ENCODE results near the gene MPPE1.
A peak's percentile ranks its signal among the peaks of the same experiment; 100 is the strongest.
"Not testable (repeated sequence)": the region's sequence is repeated elsewhere in the genome, so short reads cannot be mapped to it uniquely, and the experiment has no call there.

Gene MPPE1

GRCh38 chr18:11925800-11926481, 17.8 kb upstream of the MPPE1 start:
- peak; percentile 88 for DNase-seq

GRCh38 chr18:11923450-11923849, 15.3 kb upstream of the MPPE1 start:
- no peak for DNase-seq

GRCh38 chr18:11919522-11919921, 11.4 kb upstream of the MPPE1 start:
- not testable (repeated sequence) for DNase-seq

GRCh38 chr18:11916880-11917279, 8.8 kb upstream of the MPPE1 start:
- DNase-seq, result peak; percentile 59

GRCh38 chr18:11909591-11910026, 1.5 kb upstream of the MPPE1 start:
- DNase-seq, result peak; percentile 20

DNA sequence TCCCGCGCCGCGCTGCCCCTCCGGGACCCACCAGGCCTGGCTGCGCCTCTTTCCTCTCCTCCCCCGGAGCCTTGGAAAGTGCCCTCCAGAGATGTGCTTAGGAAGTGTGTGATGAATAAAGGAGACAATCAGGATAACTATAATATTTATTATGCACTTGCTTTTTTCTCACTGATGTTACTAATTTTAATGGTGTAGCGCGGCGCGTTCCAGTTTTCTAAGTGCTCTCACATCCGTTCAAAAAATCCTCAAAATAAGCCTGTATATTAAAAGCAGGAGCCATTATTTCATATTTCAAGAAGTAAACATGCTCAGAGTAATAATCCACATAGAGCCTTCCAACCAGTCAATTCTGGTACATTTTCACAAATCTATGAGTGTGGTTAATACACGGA, 941 bp upstream of the MPPE1 start:
- no peak for DNase-seq

DNA sequence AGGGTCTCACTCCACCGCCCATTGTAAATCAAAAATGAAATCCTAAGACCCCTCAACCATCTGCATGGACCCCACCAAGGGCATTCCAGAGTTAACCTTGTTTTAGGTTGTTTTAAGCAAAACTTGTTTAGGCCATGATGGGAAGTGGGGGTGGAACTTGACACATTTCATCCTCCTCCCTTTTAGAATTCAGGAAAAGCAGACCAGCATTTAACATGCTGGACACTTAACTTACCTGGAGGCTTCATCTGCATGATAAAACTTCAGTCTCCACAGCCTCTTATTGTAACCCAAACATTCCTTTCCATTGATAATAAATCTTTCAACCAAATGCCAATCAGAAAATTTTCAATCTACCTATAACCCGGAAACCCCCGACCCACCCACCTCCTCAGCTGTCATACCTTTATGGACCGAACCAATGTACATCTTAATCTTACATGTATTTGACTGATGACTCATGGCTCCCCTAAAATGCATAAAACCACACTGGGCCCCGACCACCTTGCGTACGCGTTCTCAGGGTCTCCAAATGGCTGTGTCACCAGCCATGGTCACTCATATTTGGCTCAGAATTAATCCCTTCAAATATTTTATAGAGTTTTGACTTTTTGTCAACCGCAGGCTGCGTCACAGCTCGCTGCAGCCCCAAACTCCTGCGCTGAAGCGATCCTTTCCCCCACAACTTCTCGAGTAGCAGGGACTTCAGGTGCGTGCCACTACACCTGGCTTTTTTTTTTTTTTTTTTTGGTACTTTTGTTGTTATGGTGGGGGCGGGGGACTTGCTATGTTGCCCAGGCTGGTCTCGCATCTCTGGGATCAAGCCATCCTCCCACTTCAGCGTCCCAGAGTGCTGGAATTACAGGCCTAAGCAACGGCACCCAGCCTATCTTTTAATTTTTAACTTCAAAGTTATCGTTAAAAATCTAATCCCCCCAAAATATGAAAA, 917 bp downstream of the MPPE1 start:
- no peak for DNase-seq

- no peak for DNase-seq
Measured at GRCh38 chr18:11906176-11906575, 1.9 kb downstream of the MPPE1 start.

- DNase-seq, result no peak
Measured at GRCh38 chr18:11905613-11906012, 2.5 kb downstream of the MPPE1 start.

DNA sequence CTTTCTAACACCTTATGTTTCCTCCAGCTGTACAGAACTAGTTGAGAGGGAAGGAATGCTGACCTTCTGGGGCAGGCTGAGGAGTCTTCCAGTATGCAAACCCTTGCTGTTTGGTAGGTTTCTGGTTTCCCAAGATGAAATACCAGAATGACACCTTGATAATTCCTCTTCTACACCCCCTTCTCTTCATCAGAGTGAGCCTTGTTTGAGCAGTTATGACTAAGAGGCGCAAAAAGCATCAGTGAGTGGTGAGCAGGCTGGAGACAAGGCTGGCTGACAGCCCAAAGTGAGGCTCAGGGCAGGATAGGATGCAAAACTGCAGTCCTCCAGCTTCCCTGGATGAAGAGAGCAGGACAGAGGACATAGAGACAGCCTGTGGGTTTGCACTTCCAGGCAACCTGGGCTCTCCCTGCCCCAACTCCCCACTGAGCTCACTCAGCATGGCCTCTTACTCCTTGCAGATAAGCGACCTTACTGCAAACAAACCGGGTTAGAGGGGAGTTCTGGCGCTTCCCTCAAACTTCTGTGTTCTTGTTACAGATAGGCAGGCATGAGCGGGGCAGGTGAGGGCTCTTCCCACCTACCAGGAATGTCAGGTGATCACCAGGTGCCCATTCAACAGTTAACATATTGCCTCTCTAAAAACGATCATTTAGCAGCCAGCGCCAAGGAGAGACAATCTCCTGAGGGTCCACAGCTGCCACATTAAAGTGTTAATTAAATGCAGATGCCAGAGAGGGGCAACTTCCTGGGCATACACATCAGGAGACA, 5.4 kb downstream of the MPPE1 start:
- no peak for DNase-seq

DNA sequence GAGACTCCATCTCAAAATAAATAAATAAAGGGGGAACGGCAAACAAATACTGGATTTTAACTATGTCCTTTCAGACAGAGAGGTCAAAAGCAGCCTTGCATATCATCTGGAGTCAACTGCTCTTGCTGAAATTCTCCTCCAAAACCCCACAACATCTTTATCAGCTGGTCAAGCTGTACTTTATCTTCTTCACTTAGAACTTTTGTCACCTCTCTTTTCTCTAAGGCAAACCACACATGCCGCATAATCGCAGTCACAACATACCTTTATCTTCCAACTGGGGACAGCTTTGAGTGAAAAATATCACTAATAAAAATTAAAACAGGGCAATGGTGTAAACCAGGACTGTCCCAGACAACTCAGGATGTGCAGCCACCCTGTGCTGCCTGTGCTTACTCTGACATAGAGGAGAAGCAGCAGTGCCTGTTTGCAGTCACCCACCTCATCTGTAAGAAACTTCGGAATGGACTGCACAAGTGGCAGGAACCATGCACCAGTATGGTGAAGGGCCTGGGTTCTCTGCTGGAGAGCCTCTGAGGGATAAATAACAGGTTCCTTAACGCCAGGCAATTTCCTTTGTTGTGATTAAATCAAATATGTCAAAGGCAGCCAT, 6.2 kb downstream of the MPPE1 start:
- DNase-seq, result peak; percentile 16

DNA sequence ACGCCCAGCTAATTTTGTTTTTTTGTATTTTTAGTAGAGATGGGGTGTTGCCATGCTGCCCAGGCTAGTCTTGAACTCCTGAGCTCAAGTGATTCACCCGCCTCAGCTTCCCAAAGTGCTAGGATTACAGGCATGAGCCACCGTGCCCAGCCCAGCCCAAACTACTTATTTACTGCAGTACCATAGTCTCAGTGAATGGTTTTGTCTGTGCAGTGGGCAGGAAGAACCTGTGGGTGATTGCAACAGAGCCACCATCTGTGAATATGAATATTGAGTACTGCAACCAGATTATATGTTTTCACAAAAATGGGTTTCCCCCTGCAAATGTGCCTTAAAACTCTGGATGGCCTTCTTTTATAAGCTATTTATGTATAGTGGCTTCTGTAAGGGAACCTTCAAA, 9.1 kb downstream of the MPPE1 start:
- DNase-seq, result no peak

DNA sequence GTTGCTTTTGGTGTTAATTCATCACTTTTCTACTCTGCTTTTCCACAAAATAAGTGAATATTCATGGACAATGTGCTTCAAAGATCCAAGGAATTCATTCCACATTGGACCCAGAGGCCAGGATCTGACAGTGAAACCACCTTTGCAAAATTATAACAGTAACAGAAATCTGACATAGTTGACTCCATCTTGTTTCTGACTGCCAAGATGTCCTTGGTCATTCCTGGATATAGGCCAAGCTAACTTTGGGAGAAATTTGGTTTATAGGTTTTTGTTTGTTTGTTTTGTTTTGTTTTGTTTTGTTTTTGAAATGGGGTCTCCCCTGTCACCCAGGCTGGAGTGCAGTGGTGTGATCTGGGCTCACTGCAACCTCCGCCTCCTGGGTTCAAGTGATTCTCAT, 10.3 kb downstream of the MPPE1 start:
- no peak for DNase-seq

- not testable (repeated sequence) for DNase-seq
Measured at GRCh38 chr18:11892438-11892837, 15.7 kb downstream of the MPPE1 start.

DNA sequence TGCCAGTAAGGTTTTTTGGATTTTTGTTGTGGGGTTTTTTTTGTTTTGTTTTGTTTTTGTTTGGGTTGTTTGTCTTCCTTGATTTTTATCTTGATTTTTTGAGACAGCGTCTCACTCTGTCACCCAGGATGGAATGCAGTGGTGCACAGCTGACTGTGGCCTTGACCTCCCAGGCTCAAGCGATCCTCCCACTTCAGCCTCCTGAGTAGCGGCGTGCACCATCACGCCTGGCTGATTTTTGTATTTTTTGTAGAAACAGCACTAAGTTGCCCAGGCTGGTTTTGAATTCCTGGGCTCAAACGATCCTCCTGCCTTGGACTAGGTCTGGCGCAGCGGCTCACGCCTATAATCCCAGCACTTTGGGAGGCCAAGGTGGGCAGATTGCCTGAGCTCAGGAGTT, 16.4 kb downstream of the MPPE1 start:
- no peak for DNase-seq

DNA sequence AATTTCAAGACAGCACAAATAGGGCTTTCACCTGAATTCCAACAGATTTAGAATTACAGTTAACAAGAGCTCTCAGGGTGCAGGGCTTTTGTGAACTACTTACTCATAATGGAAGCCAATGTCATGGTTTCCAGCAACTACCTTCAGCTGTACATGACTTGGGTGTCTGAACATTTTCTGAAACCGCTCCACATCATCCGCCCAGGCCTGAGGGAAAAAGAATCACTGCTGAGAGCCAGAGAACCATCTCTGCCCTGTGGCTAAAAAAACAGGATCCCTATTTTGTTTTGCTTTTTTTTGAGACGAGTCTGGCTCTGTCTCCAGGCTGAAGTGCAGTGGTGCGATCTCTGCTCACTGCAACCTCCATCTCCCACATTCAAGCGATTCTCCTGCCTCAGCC, 18.8 kb downstream of the MPPE1 start:
- no peak for DNase-seq

DNA sequence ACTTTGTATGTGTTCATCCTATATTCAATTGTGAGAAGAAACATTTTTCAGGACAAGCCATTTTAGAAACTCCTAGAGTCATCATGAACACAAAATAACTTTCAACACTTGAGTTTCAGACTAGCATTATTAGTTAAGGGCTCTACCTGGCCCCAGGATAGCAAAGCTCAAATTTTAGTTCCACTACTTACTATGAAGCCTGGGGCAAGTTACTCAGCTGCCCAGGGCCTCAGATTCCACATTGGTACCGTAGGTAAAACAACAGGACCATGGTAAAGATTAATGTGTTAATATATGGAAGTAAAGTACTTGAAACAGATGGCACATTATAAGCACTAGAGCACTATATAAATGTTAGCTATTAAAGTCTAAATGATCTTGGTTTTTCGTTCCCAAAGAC, 19.4 kb downstream of the MPPE1 start:
- DNase-seq, result no peak

DNA sequence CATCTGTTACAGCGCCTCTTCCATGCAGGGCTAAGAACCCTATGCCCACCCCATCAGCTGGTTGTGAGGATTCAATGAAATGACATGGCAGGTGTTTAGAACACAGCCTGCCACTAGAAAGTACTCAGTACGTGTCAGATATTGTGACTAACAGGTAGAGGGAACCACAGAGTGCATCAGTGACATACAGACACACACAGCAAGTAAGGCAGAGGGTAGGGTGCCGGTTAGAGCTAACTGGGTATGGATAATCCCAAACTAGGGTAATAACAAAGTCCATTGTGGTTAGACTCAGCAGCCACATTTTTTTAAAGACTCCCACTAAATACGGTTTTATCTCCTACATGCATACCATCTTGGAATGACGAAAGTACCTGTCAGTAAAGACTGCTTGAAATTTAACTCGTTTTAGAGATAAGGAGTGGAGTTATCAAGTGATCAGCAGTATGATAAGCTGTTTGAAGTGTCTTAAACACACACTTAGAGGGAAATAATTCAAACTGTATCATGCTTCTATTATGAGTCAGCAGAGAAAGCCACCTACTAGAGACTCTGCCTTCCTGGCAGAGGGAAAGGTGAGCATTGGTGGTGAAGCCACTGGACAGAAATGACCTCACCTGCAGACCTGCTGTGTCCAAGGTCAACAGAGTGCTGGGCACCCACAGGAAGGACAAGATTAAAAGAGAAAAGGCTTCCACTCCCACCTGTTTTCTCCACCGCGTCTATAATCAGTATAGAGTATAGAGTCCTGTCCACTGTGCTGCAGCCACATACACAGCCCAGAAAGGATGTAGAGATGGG, 20.6 kb downstream of the MPPE1 start:
- no peak for DNase-seq

GRCh38 chr18:11886577-11887110, 21.5 kb downstream of the MPPE1 start:
- DNase-seq, result no peak

DNA sequence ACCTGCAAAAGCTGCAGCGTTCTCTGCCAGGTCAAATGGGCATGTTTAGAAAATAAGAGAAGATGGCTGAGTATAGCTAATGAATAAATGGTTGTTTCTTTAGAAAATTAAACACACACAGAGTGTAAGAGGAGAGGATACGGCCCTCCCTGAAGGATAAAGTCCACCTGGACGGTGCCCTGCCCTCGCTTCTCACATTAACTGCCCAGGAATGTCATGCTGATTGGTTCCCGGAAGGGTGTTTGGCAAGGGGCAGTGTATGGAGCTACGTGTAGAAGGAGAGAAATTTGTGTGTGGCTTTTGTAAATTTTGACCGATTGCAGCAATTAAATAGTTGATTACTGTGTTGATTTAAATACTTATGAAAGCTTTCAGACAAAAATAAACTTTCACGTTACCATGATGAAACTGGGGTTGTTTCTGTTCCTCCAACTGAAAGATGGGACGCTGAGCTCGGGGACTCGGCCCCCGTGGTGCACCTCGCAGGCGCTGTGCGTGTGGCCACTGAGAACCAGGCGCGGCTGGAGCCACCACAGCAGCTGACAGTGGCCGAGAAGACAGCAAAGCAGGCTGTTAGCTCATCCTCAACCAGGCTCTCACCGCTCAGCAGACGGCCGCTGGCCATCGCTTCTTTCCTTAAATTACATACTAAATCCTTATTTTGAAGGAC, 22.7 kb downstream of the MPPE1 start:
- DNase-seq, result no peak

GRCh38 chr18:11884396-11885030, 23.6 kb downstream of the MPPE1 start:
- no peak for DNase-seq

All from OCI-M1 (cell line).